HG03103 (cell line): ENCODE data around the gene DNAL4.

Source experiments
- ATAC-seq: cut with Tn5 transposase; IDR thresholded peaks from one replicate; pipeline ENCODE4 v1.9.1; 2021; ENCODE audit warnings: low read depth; ENCODE audit not compliant: unreplicated experiment

DNAL4 gene

DNA sequence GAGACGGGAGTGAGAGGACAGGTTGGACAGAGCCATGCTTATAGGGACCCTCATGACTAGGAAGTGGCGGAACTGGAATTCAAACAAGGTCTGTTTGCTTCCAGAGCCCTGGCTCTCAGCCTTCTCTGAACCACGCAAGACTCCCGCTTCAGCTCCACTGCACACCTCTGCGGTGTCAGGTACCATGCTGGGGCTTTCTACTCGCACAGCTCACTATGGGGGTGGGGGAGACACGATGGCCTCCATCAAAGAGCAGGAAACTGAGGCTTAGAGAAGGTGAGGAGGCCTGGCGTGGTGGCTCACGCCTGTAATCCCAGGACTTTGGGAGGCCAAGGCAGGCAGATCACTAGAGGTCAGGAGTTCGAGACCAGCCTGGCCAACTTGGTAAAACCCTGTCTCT, 52.4 kb downstream of the DNAL4 start:
- no peak for ATAC-seq

- no peak for ATAC-seq
Measured at GRCh38 chr22:38741166-38741565, 52.8 kb downstream of the DNAL4 start.

DNA sequence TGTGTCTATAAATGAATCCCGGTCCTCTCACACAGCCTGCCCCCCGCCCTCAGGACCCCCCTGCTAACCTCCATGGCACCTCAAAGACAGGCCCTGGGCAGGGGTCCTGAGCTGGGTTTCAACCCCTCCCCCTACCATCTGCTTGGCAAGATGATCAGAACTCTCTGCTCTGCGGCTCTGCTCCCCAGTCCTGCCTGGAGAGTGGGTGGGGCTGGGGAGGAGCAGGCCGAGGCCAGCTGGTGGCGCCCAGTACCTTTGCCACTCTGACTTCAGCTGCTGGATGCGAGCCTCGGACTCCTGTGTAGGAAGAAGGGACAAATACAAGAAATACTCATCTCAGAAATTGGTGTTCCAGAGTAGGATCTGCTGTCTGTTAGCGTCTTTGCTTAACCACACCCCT, 53.2 kb downstream of the DNAL4 start:
- no peak for ATAC-seq

- ATAC-seq, result no peak
Measured at GRCh38 chr22:38740116-38740723, 53.7 kb downstream of the DNAL4 start.

GRCh38 chr22:38739300-38740055, 54.5 kb downstream of the DNAL4 start:
- no peak for ATAC-seq

GRCh38 chr22:38738475-38739070, 55.4 kb downstream of the DNAL4 start:
- no peak for ATAC-seq

DNA sequence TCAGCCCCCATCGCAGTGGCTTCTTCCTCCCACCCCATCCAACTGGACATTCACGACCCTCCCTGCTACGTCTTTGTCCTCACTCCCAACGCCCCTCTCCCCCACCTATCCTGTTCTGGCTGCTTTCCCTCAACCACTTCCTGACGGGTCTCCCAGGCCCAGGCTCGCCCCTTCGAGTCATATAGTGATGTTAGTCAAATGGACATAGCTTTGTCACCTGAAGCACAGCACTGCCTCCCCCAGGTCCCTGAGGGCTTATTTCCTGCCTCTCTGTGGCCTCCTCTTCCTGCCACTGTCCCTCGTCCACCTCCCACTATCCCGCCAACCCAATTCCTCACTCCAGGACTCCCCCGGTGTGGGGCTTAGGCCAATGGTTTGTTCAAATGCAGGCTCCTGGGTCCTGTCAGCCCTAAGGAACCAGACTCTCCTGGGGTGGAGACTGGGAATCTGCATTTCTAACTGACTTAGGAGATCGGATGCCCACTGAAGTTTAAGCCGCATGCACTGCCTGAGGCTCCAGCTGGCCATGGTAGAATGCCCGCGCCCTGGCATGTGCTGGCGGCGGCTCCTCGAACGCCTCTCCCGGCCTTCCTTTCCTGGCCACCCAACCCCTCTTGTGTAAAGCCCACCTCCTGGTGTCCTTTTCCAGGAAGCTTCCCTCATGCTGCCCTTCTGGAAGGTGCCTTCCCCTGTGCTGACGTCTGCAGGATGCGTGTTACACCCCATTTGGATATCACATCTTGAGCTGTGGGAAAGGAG, 56.5 kb downstream of the DNAL4 start:
- no peak for ATAC-seq

GRCh38 chr22:38736257-38736570, 57.7 kb downstream of the DNAL4 start:
- no peak for ATAC-seq

- no peak for ATAC-seq
Measured at GRCh38 chr22:38735465-38736256, 58.3 kb downstream of the DNAL4 start.

DNA sequence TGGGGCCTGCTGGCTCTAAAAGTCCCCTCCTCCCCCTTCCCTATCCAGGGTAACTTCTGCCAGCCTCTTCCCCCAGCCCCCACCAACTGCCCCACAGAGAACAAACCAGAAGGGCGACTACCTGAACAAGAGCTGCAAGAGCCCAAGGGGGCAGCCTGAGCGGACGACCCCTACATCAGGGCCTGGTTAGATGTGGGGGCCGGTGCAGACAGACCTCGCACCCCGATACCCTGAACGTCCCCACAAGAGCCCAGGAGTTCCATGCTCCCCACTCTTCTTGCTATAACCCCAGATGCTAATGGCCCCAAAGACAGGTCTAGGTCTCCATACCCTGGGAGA, 58.8 kb downstream of the DNAL4 start:
- no peak for ATAC-seq

DNA sequence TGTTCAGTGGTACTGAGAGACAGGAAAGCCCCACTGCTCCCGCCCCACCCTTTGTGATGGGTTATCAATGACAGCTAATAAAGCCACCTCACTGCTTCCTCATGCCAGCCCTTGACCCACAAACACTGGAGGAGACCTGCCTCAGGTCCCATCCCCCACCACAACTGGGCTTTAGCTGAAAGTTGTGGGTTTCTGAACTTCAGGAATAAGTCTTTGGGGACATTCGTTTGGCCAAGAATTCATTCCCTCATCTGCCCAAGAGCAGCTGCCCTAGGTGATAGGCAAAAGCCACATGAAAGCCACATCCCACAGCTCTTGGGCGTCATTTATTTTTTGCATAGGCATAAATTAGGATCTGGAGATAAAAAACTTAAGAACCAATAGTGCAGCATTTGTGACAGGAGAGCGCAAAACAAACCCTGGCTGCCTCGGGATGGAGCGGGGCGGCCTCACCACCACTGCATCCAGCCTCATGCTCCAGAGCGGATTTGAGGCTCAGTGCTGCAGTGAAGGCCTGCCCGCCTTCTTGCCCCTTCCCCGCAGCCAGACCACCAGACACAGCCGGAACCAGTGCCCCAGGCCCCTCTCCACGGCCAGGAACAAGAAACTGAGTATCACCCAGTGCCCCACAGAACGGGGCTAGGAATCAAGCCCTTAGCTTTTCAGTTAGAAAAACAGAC, 59.4 kb downstream of the DNAL4 start:
- ATAC-seq, result no peak

- no peak for ATAC-seq
Measured at GRCh38 chr22:38733724-38734381, 60.1 kb downstream of the DNAL4 start.

DNA sequence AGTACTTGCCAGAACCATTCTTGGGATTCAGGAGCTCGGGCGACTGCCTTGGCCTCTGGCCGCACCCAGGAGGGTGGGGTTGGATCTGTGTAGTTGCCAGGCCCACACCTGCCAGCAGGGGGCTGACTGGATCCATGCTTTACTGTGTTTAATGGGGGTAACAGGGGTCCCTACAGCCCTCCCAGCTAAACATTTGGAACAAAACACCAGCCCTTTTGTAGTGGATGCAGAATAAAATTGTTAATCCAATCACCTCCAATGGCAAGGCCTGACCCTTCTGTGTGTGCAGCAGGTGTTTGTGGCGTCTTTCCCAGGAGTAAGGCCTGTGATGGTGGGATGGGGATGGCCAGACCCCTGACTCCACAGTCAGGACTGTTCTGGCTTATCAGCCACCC, 60.6 kb downstream of the DNAL4 start:
- no peak for ATAC-seq

DNA sequence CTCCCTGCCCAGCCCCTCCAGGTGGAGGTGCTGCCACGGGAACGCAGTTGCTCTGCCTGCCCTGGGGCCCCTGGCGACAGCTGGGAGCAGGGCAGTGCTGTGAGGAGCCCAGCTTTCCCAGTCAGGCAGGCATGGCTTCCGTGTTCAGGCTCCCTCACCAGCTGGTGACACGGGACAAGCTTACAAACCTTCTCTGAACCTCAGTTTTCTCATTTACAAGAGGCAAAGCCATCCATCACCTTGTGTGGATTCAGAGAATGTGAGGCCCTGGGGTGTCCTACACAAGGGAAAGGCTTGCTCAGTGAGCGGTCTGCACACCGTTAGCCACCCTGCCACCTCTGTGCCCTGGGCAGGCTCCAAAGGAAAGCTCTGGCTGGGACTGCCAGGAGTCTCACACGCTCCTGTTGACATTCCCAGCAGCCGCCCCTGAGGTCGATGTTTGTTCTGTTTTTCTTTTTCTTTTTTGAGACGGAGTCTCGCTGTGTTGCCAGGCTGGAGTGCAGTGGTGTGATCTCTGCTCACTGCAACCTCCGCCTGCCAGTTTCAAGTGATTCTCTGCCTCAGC, 61.6 kb downstream of the DNAL4 start:
- no peak for ATAC-seq

DNA sequence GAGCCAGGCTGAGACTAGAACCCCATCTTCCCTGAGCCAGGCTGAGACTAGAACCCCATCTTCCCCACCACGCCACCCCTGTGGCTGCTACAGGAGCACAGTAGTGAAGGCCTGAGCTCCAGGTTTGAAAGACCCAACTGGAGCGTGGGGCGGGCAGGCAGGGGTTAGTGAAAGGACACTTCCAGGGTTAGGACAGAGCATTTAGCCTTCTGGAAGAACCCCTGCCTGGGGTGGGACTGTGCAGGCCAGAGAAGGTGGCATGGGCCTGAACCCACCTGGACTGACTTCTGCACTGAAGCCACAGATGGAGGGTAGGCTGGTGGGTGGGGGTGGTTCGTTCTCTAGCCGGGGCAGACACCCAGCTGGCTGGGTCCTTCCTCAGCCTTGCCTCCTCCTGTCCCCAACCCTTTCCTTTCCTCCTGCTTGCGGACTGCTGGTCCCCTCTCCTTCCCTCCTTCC, 62.2 kb downstream of the DNAL4 start:
- ATAC-seq, result no peak

DNA sequence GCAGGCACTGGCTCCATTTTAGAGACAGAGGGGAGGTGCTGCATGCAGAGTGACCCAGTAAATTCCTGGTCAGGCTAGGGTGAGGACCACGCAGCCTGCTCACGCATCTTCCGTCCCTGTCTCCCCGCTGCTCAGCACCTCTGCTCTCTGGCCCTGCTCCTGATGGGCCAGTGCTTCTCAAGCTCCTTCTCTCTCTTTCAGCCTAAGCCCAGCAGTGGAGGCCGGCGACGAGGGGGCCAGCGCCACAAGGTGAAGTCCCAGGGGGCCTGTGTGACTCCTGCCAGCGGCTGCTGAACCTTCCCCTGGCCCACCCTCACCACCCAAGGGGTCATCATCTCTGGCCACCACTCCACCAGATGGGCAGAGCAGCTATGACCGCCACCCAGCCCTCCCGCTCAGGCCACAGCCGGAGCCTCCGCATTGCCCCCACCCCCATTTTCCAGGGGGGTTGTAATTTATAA, 63.5 kb downstream of the DNAL4 start:
- no peak for ATAC-seq

DNA sequence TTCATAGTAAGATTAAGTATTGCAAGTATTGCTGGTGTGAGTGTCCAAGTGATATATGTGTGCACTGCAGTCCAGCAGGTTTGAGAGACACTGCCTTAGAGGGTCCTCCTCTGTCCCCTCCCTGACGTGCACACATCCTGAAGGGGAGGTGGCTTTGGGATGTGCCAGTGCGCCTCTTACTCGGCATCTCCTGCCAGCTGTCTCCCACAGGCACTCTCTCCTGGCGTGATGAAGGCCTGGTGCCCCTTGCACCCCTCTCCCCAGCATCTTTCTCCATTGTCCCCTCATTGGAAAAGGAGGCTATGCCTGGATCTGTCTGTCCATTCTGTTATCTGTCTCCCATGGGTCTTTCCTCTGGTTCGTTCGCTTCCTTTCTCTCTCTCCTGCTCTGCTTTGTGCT, 64.0 kb downstream of the DNAL4 start:
- no peak for ATAC-seq

- no peak for ATAC-seq
Measured at GRCh38 chr22:38728871-38729796, 64.8 kb downstream of the DNAL4 start.
